Central memory CD8-positive, alpha-beta T cell (primary cell): Measurements from ENCODE around the gene PANX3.

Experiments
- ATAC-seq: fragments of 150-1000 bp; cut with Tn5 transposase; replicated peaks from 2 replicates; pipeline ENCODE4 v1.10.0; 2022; ENCODE audit warnings: mild to moderate bottlenecking, moderate FRiP score, moderate number of reproducible peaks; ENCODE audit not compliant: poor library complexity, severe bottlenecking; ENCODE audit errors: extremely low read depth
- DNase-seq, 2 donors: peaks; one replicate each; pipeline ENCODE4 v3.0.0; 2021; ENCODE audit warnings: low spot score in 2 of 2
- H3K27ac Mint-ChIP-seq: one replicate; pipeline ENCODE4 v1.8.0; 2022; ENCODE audit warnings: low read depth, mild to moderate bottlenecking, moderate library complexity, mixed read lengths
- H3K27me3 Mint-ChIP-seq: one replicate; pipeline ENCODE4 v1.8.0; 2022; ENCODE audit warnings: mixed read lengths
- H3K36me3 Mint-ChIP-seq: one replicate; pipeline ENCODE4 v1.8.0; 2022; ENCODE audit warnings: mild to moderate bottlenecking, moderate library complexity, mixed read lengths; ENCODE audit not compliant: insufficient read depth
- H3K4me1 Mint-ChIP-seq: one replicate; pipeline ENCODE4 v1.8.0; 2022; ENCODE audit warnings: mixed read lengths
- H3K4me3 Mint-ChIP-seq: one replicate; pipeline ENCODE4 v1.8.0; 2022; ENCODE audit warnings: mild to moderate bottlenecking, moderate library complexity, mixed read lengths
- H3K9me3 Mint-ChIP-seq: one replicate; pipeline ENCODE4 v1.8.0; 2022; ENCODE audit warnings: mixed read lengths

PANX3 gene, protein sequence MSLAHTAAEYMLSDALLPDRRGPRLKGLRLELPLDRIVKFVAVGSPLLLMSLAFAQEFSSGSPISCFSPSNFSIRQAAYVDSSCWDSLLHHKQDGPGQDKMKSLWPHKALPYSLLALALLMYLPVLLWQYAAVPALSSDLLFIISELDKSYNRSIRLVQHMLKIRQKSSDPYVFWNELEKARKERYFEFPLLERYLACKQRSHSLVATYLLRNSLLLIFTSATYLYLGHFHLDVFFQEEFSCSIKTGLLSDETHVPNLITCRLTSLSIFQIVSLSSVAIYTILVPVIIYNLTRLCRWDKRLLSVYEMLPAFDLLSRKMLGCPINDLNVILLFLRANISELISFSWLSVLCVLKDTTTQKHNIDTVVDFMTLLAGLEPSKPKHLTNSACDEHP

DNA sequence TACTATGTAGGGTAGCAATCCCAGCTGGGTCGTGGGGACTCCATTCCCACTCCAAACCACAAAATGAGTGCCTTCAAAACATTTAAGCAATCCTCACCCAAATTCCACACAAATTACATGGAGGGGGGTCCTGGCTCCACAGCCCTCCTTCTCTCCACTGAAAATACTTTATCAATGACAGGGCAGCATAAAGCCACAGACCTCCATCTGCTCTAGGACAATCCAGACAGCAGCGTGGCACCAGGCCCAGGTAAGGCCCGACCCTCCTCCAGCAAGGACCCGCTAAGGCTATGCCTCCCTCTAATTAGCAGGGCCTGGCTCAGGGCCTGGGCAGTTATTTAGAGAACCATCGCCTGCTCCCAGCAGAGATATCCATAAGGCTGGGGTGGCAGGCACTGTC, at the start of gene PANX3:
PANX3 (plus strand) TSS at position 365 of the 400 bp plus-strand sequence. CDS start 129 bp downstream, outside the sequence.
- DNase-seq (no peak), ATAC-seq (no peak)

DNA sequence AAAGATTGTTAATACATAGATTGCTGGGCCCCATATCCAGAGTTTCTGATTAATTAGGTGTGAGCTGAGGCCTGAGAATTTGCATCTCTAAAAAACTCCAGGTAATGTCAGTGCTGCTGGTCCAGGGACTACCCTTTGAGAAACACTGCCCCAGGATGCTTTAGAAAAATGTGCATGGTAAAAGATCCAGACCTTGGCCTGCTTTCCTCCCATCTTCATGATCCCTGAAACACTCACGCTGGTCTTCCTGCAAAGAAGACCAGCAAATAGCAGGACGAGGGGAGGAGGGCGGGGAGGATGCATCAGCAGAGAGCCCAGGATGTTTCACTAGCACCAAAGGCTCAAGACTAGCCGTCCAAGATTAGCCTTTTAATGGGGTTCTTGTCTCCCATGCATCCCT, 41.5 kb upstream of the PANX3 start, which contains the start of gene OR8A1:
OR8A1 (plus strand) TSS at position 301 of the 400 bp plus-strand sequence. CDS start 123 bp downstream, outside the sequence.
- ATAC-seq (no peak), DNase-seq (no peak)
- Mint-ChIP-seq H3K4me1 (no peaks in the 10 kb centered on the region), H3K27me3 (peaks cover 60% of the 10 kb centered on the region), H3K36me3 (no peaks in the 10 kb centered on the region), H3K9me3 (no peaks in the 10 kb centered on the region), H3K27ac (no peak within 1 kb of the TSS), H3K4me3 (no peak within 1 kb of the TSS)

More for the DNA sequence above, at the start of gene PANX3:
- H3K4me1 Mint-ChIP-seq: peaks cover 6% of the 10 kb centered on the region
- H3K36me3 Mint-ChIP-seq: no peaks in the 10 kb centered on the region
- H3K9me3 Mint-ChIP-seq: no peaks in the 10 kb centered on the region
- peaks cover 27% of the 10 kb centered on the region for H3K27me3 Mint-ChIP-seq
- H3K27ac Mint-ChIP-seq: no peak within 1 kb of the TSS
- H3K4me3 Mint-ChIP-seq: no peak within 1 kb of the TSS

DNA sequence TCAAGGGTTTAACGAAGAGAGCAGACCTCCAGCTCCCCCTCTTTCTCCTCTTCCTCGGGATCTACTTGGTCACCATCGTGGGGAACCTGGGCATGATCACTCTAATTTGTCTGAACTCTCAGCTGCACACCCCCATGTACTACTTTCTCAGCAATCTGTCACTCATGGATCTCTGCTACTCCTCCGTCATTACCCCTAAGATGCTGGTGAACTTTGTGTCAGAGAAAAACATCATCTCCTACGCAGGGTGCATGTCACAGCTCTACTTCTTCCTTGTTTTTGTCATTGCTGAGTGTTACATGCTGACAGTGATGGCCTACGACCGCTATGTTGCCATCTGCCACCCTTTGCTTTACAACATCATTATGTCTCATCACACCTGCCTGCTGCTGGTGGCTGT, 41.1 kb upstream of the PANX3 start:
- Mint-ChIP-seq H3K4me1 (no peaks in the 10 kb centered on the region), H3K9me3 (no peaks in the 10 kb centered on the region), H3K27ac (no peak overlapping the region), H3K27me3 (peaks cover 60% of the 10 kb centered on the region), H3K4me3 (no peak overlapping the region), H3K36me3 (no peaks in the 10 kb centered on the region)
- no peak for ATAC-seq
- DNase-seq: no peak

DNA sequence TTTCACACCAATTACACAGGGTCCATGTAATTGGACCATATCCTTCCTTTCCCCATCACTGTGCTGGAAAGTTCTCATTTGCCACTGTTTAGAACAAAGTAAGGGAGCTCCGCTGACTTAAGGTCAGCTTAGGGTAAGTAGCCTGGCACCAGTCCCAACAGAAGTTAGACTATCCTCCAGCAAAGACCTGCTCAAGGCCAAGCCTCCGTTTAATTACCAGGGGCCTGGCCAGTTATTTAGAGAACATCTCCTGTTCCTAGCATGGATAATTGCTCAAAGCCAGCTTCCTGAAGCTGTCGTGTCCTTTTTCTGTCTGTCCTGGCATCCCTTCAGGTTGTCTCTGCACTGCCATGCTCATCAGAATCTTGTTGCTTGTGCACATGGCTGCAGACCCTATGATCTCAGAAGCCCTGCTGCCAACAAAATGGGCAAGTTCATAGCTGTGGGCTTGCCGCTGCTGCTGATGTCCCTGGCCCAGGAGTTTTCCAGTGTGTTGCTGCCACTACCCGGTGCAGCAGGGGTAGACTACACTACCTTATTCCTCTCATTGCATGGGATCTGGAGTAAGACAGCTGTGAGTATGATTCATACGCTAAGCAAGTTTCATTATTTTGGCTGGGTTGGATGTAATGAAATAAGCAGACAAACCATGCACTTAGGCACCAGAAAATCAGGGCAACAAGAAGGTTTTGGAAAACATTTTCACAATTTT, 33.4 kb upstream of the PANX3 start:
- no peak for DNase-seq
- H3K9me3 Mint-ChIP-seq: no peaks in the 10 kb centered on the region
- peaks cover 62% of the 10 kb centered on the region for H3K27me3 Mint-ChIP-seq
- H3K27ac Mint-ChIP-seq: no peak overlapping the region
- no peak for ATAC-seq
- H3K36me3 Mint-ChIP-seq: peaks cover 2% of the 10 kb centered on the region
- no peaks in the 10 kb centered on the region for H3K4me1 Mint-ChIP-seq
- no peak overlapping the region for H3K4me3 Mint-ChIP-seq

DNA sequence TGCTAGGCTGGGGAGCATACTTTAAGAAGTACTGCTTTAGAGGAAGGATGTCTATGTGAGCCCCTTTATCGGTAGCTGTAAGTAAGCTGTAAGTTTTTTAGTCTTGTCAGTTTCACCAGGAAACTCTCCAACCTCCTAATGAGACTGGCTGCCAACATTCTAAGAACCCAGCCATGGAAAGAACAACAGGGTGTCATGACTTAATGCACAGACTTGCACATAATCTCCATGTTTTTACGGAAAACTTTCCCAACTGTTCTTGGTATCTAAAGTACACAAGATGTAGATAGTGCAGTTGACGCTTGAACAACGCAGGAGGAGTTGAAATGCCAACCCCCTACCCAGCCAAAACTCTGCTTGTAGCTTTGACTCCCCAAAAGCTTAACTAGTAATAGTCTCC, 32.5 kb upstream of the PANX3 start:
- ATAC-seq (no peak), DNase-seq (no peak)
- H3K36me3 Mint-ChIP-seq: peaks cover 2% of the 10 kb centered on the region
- no peak overlapping the region for H3K27ac Mint-ChIP-seq
- H3K9me3 Mint-ChIP-seq: no peaks in the 10 kb centered on the region
- peaks cover 53% of the 10 kb centered on the region for H3K27me3 Mint-ChIP-seq
- no peaks in the 10 kb centered on the region for H3K4me1 Mint-ChIP-seq
- no peak overlapping the region for H3K4me3 Mint-ChIP-seq

DNA sequence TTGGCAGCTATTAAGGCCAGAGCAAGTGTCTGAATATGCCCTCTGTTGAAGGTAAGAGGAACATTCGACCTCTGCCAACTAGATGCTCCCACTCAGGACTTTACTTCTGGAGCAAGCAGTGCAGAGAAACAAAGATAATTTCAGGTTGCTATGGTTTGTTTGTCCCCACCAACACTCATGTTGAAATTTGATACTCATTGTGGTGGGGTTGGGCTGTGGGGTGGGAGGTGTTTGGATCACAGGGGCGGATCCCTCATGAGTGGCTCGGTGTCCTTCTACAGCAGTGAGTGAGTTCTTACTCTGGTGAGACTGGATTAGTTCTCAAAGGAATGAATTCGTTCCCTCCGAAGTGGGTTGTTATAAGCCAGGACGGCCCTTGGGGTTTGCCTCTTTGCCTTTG, 29.4 kb upstream of the PANX3 start:
- H3K27me3 Mint-ChIP-seq: peaks cover 42% of the 10 kb centered on the region
- peaks cover 2% of the 10 kb centered on the region for H3K36me3 Mint-ChIP-seq
- H3K9me3 Mint-ChIP-seq: no peaks in the 10 kb centered on the region
- no peak overlapping the region for H3K4me3 Mint-ChIP-seq
- no peak overlapping the region for H3K27ac Mint-ChIP-seq
- ATAC-seq (no peak), DNase-seq (no peak)
- H3K4me1 Mint-ChIP-seq: no peaks in the 10 kb centered on the region

DNA sequence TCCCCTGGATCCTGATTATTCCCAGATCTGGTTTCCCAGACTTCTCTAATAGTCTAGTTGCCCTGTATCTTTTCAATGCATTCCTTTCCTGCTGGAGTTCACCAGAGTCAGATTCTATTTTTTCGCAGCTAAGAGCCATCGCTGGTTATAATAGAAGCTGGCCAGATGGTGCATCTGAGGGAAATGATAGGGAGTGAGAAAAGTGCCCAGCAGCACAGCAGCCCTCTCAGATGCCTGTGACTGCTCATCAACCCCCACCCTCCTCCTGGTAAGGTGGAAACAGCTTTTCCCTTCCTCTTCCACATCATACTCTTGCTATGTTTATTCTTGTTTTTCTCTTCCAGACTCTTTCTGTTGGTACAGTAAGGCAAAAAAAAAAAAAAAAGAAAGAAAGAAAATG, 28.7 kb upstream of the PANX3 start:
- Mint-ChIP-seq H3K27ac (no peak overlapping the region), H3K9me3 (no peaks in the 10 kb centered on the region), H3K4me1 (no peaks in the 10 kb centered on the region), H3K36me3 (peaks cover 2% of the 10 kb centered on the region), H3K4me3 (no peak overlapping the region), H3K27me3 (peaks cover 42% of the 10 kb centered on the region)
- no peak for ATAC-seq
- DNase-seq: no peak

DNA sequence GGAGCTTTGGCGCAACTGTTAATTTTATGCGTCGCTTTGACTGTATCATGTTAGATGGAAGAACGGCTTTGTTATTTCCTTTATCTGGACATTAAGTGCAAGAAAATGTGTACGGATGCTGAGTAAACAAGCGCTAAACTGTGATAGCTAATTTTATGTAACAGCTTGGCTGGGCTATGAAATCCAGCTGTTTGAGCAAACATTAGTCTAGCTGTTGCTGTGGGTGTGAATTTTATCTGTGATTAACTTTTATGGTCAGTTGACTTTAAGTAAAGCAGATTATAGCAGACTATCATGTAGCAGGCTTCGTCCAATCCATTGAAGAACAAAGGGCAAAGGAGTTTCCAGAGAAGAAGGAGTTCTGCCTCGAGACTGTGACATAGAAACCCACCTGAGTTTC, 27.4 kb upstream of the PANX3 start:
- Mint-ChIP-seq H3K4me1 (no peaks in the 10 kb centered on the region), H3K4me3 (no peak overlapping the region), H3K27ac (no peak overlapping the region), H3K36me3 (peaks cover 2% of the 10 kb centered on the region), H3K9me3 (no peaks in the 10 kb centered on the region), H3K27me3 (peaks cover 42% of the 10 kb centered on the region)
- ATAC-seq (no peak), DNase-seq (no peak)

DNA sequence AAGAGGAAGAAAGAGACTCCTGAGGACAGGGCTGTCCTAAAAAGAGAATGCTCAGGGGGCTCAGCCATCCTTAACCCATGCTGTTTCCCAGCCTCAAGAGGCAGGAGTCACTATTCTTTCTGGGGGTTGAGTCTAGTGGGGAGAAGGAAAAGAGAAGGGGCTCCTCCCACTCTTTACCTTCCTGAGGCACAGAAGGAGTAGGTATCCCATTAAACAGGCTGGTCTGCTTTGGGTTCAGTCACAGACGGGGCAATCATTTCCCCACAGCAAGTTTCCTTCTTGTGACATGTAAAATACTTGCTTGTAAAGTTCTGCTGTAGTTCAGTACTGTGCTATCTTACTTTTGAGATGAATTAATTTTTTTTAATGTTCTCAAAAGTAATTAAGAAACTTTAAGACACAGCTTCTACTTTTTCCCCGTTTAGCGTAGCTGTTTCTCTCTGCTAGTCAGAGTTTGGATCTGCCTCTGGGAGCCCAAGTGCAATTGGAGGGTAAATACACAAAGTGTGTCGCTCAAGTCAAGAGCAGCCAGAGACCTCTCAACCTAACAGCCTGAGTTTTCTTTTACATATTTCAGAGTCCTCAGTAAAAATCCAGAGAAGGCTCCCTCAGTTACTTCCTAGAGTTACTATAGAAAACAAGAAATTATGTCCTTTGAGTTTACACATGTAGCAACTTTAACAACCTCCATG, 26.4 kb upstream of the PANX3 start:
- H3K27me3 Mint-ChIP-seq: peaks cover 52% of the 10 kb centered on the region
- no peaks in the 10 kb centered on the region for H3K9me3 Mint-ChIP-seq
- DNase-seq (no peak), ATAC-seq (no peak)
- no peaks in the 10 kb centered on the region for H3K4me1 Mint-ChIP-seq
- H3K4me3 Mint-ChIP-seq: no peak overlapping the region
- H3K27ac Mint-ChIP-seq: no peak overlapping the region
- H3K36me3 Mint-ChIP-seq: peaks cover 2% of the 10 kb centered on the region

DNA sequence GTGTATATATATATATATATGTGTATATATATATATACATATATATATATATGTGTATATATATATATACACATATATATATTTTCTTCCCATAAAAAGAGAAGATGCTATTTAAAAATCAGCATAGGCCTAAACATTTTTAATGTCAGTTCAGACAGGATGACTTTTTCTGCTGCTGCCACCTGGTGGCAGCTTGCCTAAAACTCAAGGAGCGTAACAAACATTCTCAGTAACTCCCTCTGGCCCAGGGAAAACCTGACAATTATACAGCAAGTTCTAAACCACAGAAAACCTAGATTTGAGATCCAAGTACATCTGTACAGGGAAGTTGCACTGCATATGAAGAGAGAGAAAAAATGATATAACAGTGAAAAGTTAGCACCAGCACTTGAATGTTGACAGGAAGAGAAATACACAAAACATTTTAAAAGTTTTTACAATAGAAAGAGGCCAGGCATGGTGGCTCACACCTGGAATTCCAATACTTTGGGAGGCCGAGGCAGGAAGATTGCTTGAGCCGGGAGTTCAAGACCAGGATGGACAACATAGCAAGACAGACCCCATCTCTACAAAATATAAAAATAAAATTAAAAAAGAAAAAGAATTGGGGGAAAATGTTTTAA, 24.9 kb upstream of the PANX3 start:
- H3K9me3 Mint-ChIP-seq: no peaks in the 10 kb centered on the region
- H3K4me1 Mint-ChIP-seq: no peaks in the 10 kb centered on the region
- peaks cover 2% of the 10 kb centered on the region for H3K36me3 Mint-ChIP-seq
- DNase-seq: no peak
- H3K4me3 Mint-ChIP-seq: no peak overlapping the region
- no peak for ATAC-seq
- no peak overlapping the region for H3K27ac Mint-ChIP-seq
- H3K27me3 Mint-ChIP-seq: peaks cover 54% of the 10 kb centered on the region

DNA sequence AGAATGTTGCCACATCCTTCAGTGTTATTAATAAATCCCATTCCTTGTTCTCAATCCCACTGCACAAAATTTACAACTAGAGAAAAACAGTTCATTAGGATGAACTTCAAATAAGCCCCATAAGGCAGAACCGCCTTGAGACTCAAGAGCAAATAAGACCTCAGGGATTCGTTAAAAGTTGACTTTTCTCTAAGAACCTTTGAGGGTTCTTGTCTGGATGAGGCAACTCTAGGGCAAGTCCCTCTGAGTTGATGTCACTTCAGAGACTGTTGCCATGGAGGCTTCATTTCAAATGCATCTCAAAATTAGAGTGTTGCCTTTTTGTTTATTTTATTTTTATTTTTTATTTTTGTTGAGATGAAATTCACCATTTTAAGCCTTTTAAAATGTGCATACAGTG, 19.8 kb upstream of the PANX3 start:
- Mint-ChIP-seq H3K4me1 (no peaks in the 10 kb centered on the region), H3K27me3 (peaks cover 63% of the 10 kb centered on the region), H3K36me3 (no peaks in the 10 kb centered on the region), H3K27ac (no peak overlapping the region), H3K9me3 (no peaks in the 10 kb centered on the region), H3K4me3 (no peak overlapping the region)
- ATAC-seq: no peak
- DNase-seq: no peak

DNA sequence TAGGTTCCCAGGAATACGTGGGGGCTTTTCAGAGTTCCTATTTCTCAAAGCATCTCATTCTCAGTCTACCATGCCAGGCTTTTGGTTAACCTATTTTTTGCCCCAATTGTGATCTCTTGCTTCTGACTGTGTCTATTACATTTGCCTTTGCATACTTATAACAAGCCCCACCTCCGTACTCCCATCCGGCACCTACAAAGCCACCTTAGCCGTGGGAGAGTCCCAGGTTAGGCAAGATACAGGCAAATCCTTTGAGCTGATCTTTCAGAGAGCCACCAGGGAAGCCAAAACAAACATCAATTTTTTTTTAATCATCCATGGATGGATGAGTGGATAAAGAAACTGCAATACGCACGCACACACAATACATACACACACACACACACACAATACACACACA, 18.6 kb upstream of the PANX3 start:
- Mint-ChIP-seq H3K9me3 (no peaks in the 10 kb centered on the region), H3K36me3 (no peaks in the 10 kb centered on the region), H3K27ac (no peak overlapping the region), H3K4me3 (no peak overlapping the region), H3K27me3 (peaks cover 63% of the 10 kb centered on the region), H3K4me1 (no peaks in the 10 kb centered on the region)
- DNase-seq (no peak), ATAC-seq (no peak)
